IMR-90 (cell line): ENCODE data around the gene TNFRSF1B. TPM values are rescaled to one million over a fixed set of nuclear protein-coding genes. Genes with fewer than 3 reads are reported as not detected.

Experiments
- ATAC-seq: fragments of 200-7000 bp; cut with Tn5 transposase; 2 replicates; pipeline ENCODE4 v1.9.1; 2020; ENCODE audit warnings: low read depth, mild to moderate bottlenecking, moderate library complexity
- BruUV-seq: library from RNA; stranded (reverse); fragments of 400-500 nt; replicated peaks from 2 replicates; lab custom pipeline; 2021; lab: Mats Ljungman, UMichigan
- CTCF ChIA-PET: fragments of 300-600 bp; formaldehyde crosslinking; extraction: SDS; loops from one replicate; lab custom pipeline; 2021; ENCODE audit warnings: antibody characterized with exemption; lab: Yijun Ruan, JAX
- POLR2A ChIA-PET: fragments of 300-600 bp; sonication (Branson Sonifier 250); formaldehyde crosslinking; loops from one replicate; lab custom pipeline; 2022; ENCODE audit warnings: antibody characterized with exemption; ENCODE audit not compliant: unreplicated experiment; lab: Charles Lee
- DNase-seq: peaks from one replicate; pipeline ENCODE4 v3.0.0; 2013
- H2AFZ ChIP-seq: replicated peaks from 2 replicates; pipeline ENCODE3; 2013; ENCODE audit warnings: low read length, mild to moderate bottlenecking; ENCODE audit not compliant: poor library complexity
- H2AK5ac ChIP-seq: 2 replicates; pipeline ENCODE4 v1.6.1; 2013; ENCODE audit warnings: low read depth, low read length, inconsistent platforms
- H2AK9ac ChIP-seq: replicated peaks from 2 replicates; pipeline ENCODE3; 2013; ENCODE audit warnings: mild to moderate bottlenecking, low read depth, low read length, moderate library complexity; ENCODE audit not compliant: poor library complexity
- H2BK120ac ChIP-seq: 2 replicates; pipeline ENCODE4 v1.6.1; 2013; ENCODE audit warnings: low read depth, low read length, inconsistent platforms
- H2BK15ac ChIP-seq: 3 replicates; pipeline ENCODE4 v1.6.1; 2013; ENCODE audit warnings: low read depth, low read length, inconsistent platforms
- H2BK20ac ChIP-seq: 2 replicates; pipeline ENCODE4 v1.6.1; 2013; ENCODE audit warnings: low read depth, mild to moderate bottlenecking, inconsistent platforms, low read length, moderate library complexity
- H2BK5ac ChIP-seq: 2 replicates; pipeline ENCODE4 v1.6.1; 2013; ENCODE audit warnings: mild to moderate bottlenecking, low read depth, low read length, inconsistent platforms; ENCODE audit not compliant: poor library complexity, severe bottlenecking
- H3K14ac ChIP-seq: replicated peaks from 2 replicates; pipeline ENCODE4 v1.6.1; 2013; ENCODE audit warnings: low read depth, low read length, inconsistent platforms
- H3K18ac ChIP-seq: 2 replicates; pipeline ENCODE4 v1.6.1; 2013; ENCODE audit warnings: low read depth, low read length, control low read depth
- H3K23ac ChIP-seq: 2 replicates; pipeline ENCODE4 v1.6.1; 2013; ENCODE audit warnings: low read depth, low read length, inconsistent platforms
- H3K27ac ChIP-seq: 2 replicates; pipeline ENCODE4 v1.5.1; 2013; ENCODE audit warnings: mild to moderate bottlenecking, control low read depth, low read length; ENCODE audit not compliant: insufficient read depth
- H3K27me3 ChIP-seq: 2 replicates; pipeline ENCODE4 v1.6.1; 2013; ENCODE audit warnings: low read length; ENCODE audit not compliant: control insufficient read depth, insufficient read depth
- H3K36me3 ChIP-seq: 2 replicates; pipeline ENCODE4 v1.6.1; 2013; ENCODE audit warnings: low read length, mixed read lengths; ENCODE audit not compliant: control insufficient read depth, insufficient read depth
- H3K4ac ChIP-seq: 2 replicates; pipeline ENCODE4 v1.6.1; 2013; ENCODE audit warnings: low read depth, low read length, inconsistent platforms
- H3K4me1 ChIP-seq: 2 replicates; pipeline ENCODE4 v1.6.1; 2013; ENCODE audit warnings: low read length, mixed read lengths; ENCODE audit not compliant: control insufficient read depth, insufficient read depth
- H3K4me2 ChIP-seq: 2 replicates; pipeline ENCODE4 v1.6.1; 2013; ENCODE audit warnings: low read depth, mild to moderate bottlenecking, control low read depth, low read length, moderate library complexity
- H3K4me3 ChIP-seq: 2 replicates; pipeline ENCODE4 v1.5.1; 2013; ENCODE audit warnings: low read depth, mild to moderate bottlenecking, control low read depth, low read length, moderate library complexity; ENCODE audit not compliant: insufficient read depth
- H3K56ac ChIP-seq: 2 replicates; pipeline ENCODE4 v1.6.1; 2013; ENCODE audit warnings: low read length, inconsistent platforms; ENCODE audit not compliant: insufficient read depth; ENCODE audit errors: extremely low read depth
- H3K79me1 ChIP-seq, 2 experiments: 2 replicates each; pipeline ENCODE4 v1.6.1; 2013; ENCODE audit warnings: low read length in 2 of 2, inconsistent platforms in 1 of 2, low read depth in 1 of 2
- H3K9ac ChIP-seq: 2 replicates; pipeline ENCODE4 v1.6.1; 2013; ENCODE audit warnings: low read depth, low read length, control low read depth
- H3K9me1 ChIP-seq: 2 replicates; pipeline ENCODE4 v1.6.1; 2013; ENCODE audit warnings: low read length, inconsistent platforms; ENCODE audit not compliant: insufficient read depth
- H3K9me3 ChIP-seq: 2 replicates; pipeline ENCODE4 v1.6.1; 2013; ENCODE audit warnings: low read length; ENCODE audit not compliant: control insufficient read depth, insufficient read depth
- H4K20me1 ChIP-seq: 2 replicates; pipeline ENCODE4 v1.6.1; 2013; ENCODE audit warnings: low read length, inconsistent platforms; ENCODE audit not compliant: insufficient read depth
- H4K5ac ChIP-seq: 2 replicates; pipeline ENCODE4 v1.6.1; 2013; ENCODE audit warnings: mild to moderate bottlenecking, low read depth, low read length, control low read depth
- H4K8ac ChIP-seq, 2 experiments: 2 replicates each; pipeline ENCODE4 v1.6.1; 2013; ENCODE audit warnings: low read depth in 2 of 2, low read length in 2 of 2, control low read depth in 1 of 2, inconsistent platforms in 1 of 2
- H4K91ac ChIP-seq: 2 replicates; pipeline ENCODE4 v1.6.1; 2013; ENCODE audit warnings: low read depth, low read length, inconsistent platforms; ENCODE audit not compliant: insufficient read depth
- CTCF ChIP-seq: conservative IDR thresholded peaks from 2 replicates; pipeline ENCODE4 v1.5.1; 2012; ENCODE audit warnings: mild to moderate bottlenecking, low read depth, low read length, improper control_type of control experiment
- ELK1 ChIP-seq: fragments of 150-350 bp; IDR thresholded peaks from 2 replicates; pipeline ENCODE4 v1.6.1; 2016; ENCODE audit warnings: low read depth, mild to moderate bottlenecking, low read length, moderate library complexity, borderline replicate concordance
- FOS ChIP-seq: fragments of 150-350 bp; IDR thresholded peaks from 2 replicates; pipeline ENCODE4 v1.6.1; 2016; ENCODE audit warnings: low read depth, low read length
- POLR2A ChIP-seq: IDR thresholded peaks from 2 replicates; pipeline ENCODE4 v1.6.1; 2012; ENCODE audit warnings: mild to moderate bottlenecking, low read depth, low read length
- WGBS, 2 experiments: methylation state at CpG; one replicate each; pipeline versions ENCODE4 v1.1.5 to v1.1.7; 2013; ENCODE audit warnings: missing lambda C conversion rate in 2 of 2; ENCODE audit not compliant: insufficient read length in 1 of 2; ENCODE audit errors: extremely low coverage in 2 of 2; 5-methylcytosine and 5-hydroxymethylcytosine counted together
- dilution Hi-C: fragments of 300-500 bp; cut with HindIII; formaldehyde crosslinking; loops from one replicate; pipeline ENCODE4 v1.14.3; 2018; ENCODE audit warnings: low sequenced_read_pairs; ENCODE audit not compliant: unreplicated experiment
- in situ Hi-C: fragments of 300-500 bp; cut with MboI; formaldehyde crosslinking; loops from 3 replicates; pipeline ENCODE4 v1.14.3; 2019; ENCODE audit warnings: low sequenced_read_pairs, inconsistent platforms, mixed read lengths
- intact Hi-C: fragments of 100-400 bp; cut with micrococcal nuclease; formaldehyde crosslinking; loops from 2 replicates; pipeline ENCODE4 v1.10.0; 2022
- polyA plus RNA-seq, 3 experiments: library from polyadenylated mRNA; depleted of rRNA; stranded (reverse); fragments of >200 nt; gene quantifications; 2 replicates each; pipeline ENCODE4 v1.2.3, GENCODE V29; 2012; ENCODE audit warnings: low replicate concordance in 1 of 3
- total RNA-seq: library from RNA; depleted of rRNA; stranded (reverse); fragments of >200 nt; gene quantifications from 2 replicates; pipeline ENCODE4 v1.2.3, GENCODE V29; 2012

TNFRSF1B gene
- total and polyA plus RNA-seq, 2 of the 4 experiments (the other 2 are of a cell fraction) = 4.3 to 8.9 TPM

- H2BK5ac ChIP-seq = no peak overlapping the region
- no peak overlapping the region for H3K14ac ChIP-seq
- dilution Hi-C loops (no loop called here), intact Hi-C loops (no loop called here), in situ Hi-C loops (no loop called here)
- no peak overlapping the region for H2AK9ac ChIP-seq
- no peak overlapping the region for H3K9ac ChIP-seq
- H3K23ac ChIP-seq = no peak overlapping the region
- TF ChIP-seq FOS (no peak), ELK1 (no peak), POLR2A (no peak), CTCF (no peak)
- H4K8ac ChIP-seq = no peak overlapping the region
- H3K18ac ChIP-seq = no peak overlapping the region
- ATAC-seq = no peak
- H3K4me1 ChIP-seq = 0 out of 2 replicates have a peak, but pooled peaks cover 3% of the 10 kb centered on the region
- no peak overlapping the region for H3K4ac ChIP-seq
- no peak overlapping the region for H4K5ac ChIP-seq
- H3K56ac ChIP-seq = no peak overlapping the region
- BruUV-seq = no TSS peak
- no peak overlapping the region; the same call in 1 of the 2 replicates for H4K91ac ChIP-seq
- H3K4me3 ChIP-seq = no peak overlapping the region
- H3K36me3 ChIP-seq = peaks cover 22% of the 10 kb centered on the region
- H3K27me3 ChIP-seq = no peaks in the 10 kb centered on the region
- H4K20me1 ChIP-seq = no peaks in the 10 kb centered on the region
- no peak overlapping the region for H3K27ac ChIP-seq
- no peak overlapping the region for H2BK120ac ChIP-seq
- POLR2A ChIA-PET = no interaction called here
- H2AK5ac ChIP-seq = no peak overlapping the region
- WGBS, 2 experiments = 90% methylated on average over 3 of the region's 6 CpGs; no CpG with 5 or more reads in 1 of the 2 experiments
- H2BK15ac ChIP-seq = no peak overlapping the region
- CTCF ChIA-PET = no interaction called here
- no peaks in the 10 kb centered on the region for H3K9me1 ChIP-seq
- H3K9me3 ChIP-seq = no peaks in the 10 kb centered on the region
- H2AFZ ChIP-seq = no peak overlapping the region
- no peak overlapping the region for H2BK20ac ChIP-seq
- peaks cover 4 to 12% of the 10 kb centered on the region in 2 experiments; a peak in 1 of 4 replicates for H3K79me1 ChIP-seq
- DNase-seq = no peak
- H3K4me2 ChIP-seq = no peak overlapping the region
These were observed 83.0 kb downstream of the TNFRSF1B start for GRCh38 chr1:12249748-12250147.
